ENCODE data around the gene ATIC. TPM values are rescaled to one million over a fixed set of nuclear protein-coding genes. Genes with fewer than 3 reads are reported as not detected.

Gene ATIC
- total RNA-seq, 1 experiment from 2014 or later: 285 TPM

GRCh38 chr2:215347878-215348277 is 36.0 kb downstream of the ATIC start:
- DNase-seq (ENCODE audit: low spot score): no peak
- no peak for ATAC-seq
- Mint-ChIP-seq H3K4me1 (no peaks in the 10 kb centered on the region), H3K4me3 (no peak overlapping the region), H3K27ac (no peak overlapping the region), H3K27me3 (ENCODE audit: low read depth) (no peaks in the 10 kb centered on the region), H3K36me3 (peaks cover 84% of the 10 kb centered on the region), H3K9me3 (no peaks in the 10 kb centered on the region)
- TF ChIP-seq EMX1 (CRISPR knock-in tag; IDR thresholded peaks at IDR 0.05): no peak
- no peak for TF ChIP-seq CDX4 (CRISPR knock-in tag; IDR thresholded peaks at IDR 0.05; ENCODE audit: borderline replicate concordance)
- no peak for TF ChIP-seq ATF3 (CRISPR knock-in tag; conservative IDR thresholded peaks at IDR 0.05)
- no peak for TF ChIP-seq ZNF121 (CRISPR knock-in tag; IDR thresholded peaks at IDR 0.05)
- no peak for TF ChIP-seq JUN (CRISPR knock-in tag; IDR thresholded peaks at IDR 0.05)
- TF ChIP-seq IRF1 (CRISPR knock-in tag; IDR thresholded peaks at IDR 0.05): no peak
- TF ChIP-seq CREM (CRISPR knock-in tag; IDR thresholded peaks at IDR 0.05): no peak
- ChIA-PET CTCF (no interaction called here), POLR2A (no interaction called here)

GRCh38 chr2:215352602-215353001 is 40.7 kb downstream of the ATIC start:
- CTCF ChIA-PET: no interaction called here
- H3K27me3 Mint-ChIP-seq (ENCODE audit: low read depth): no peaks in the 10 kb centered on the region
- ATAC-seq: no peak
- H3K4me1 Mint-ChIP-seq: 0 out of 2 replicates have a peak, but pooled peaks cover 4% of the 10 kb centered on the region
- no peak overlapping the region for H3K4me3 Mint-ChIP-seq
- no peak overlapping the region for H3K27ac Mint-ChIP-seq
- no peaks in the 10 kb centered on the region for H3K9me3 Mint-ChIP-seq
- H3K36me3 Mint-ChIP-seq: peaks cover 46% of the 10 kb centered on the region
- POLR2A ChIA-PET: no interaction called here
- no peak for DNase-seq (ENCODE audit: low spot score)
- no peak for TF ChIP-seq ELF4 (CRISPR knock-in tag; IDR thresholded peaks at IDR 0.05; ENCODE audit: low read depth)
- TF ChIP-seq NFYB (CRISPR knock-in tag; conservative IDR thresholded peaks at IDR 0.05; ENCODE audit: low read depth): no peak
- TF ChIP-seq ATF2 (CRISPR knock-in tag; IDR thresholded peaks at IDR 0.05; ENCODE audit: borderline replicate concordance, low read depth): no peak

GRCh38 chr2:215354771-215355695 is 43.2 kb downstream of the ATIC start:
- H3K4me3 Mint-ChIP-seq: no peak overlapping the region
- peaks cover 24% of the 10 kb centered on the region for H3K36me3 Mint-ChIP-seq
- H3K27me3 Mint-ChIP-seq (ENCODE audit: low read depth): no peaks in the 10 kb centered on the region
- H3K4me1 Mint-ChIP-seq: peaks cover 8% of the 10 kb centered on the region; the same call in 1 of the 2 replicates
- CTCF ChIA-PET: no interaction called here
- TF ChIP-seq GTF2I (CRISPR knock-in tag; conservative IDR thresholded peaks at IDR 0.05) (no peak), HMGA2 (CRISPR knock-in tag; IDR thresholded peaks at IDR 0.05) (no peak), FOXP4 (CRISPR knock-in tag; IDR thresholded peaks at IDR 0.05) (no peak), ZBTB43 (CRISPR knock-in tag; IDR thresholded peaks at IDR 0.05) (no peak), TP53 (CRISPR knock-in tag; IDR thresholded peaks at IDR 0.05) (no peak), CREB1 (CRISPR knock-in tag; IDR thresholded peaks at IDR 0.05) (no peak), ZNF219 (CRISPR knock-in tag; IDR thresholded peaks at IDR 0.05; ENCODE audit: borderline replicate concordance) (no peak), NFE2L1 (CRISPR knock-in tag; IDR thresholded peaks at IDR 0.05) (no peak)
- POLR2A ChIA-PET: no interaction called here
- DNase-seq (ENCODE audit: low spot score): no peak
- H3K27ac Mint-ChIP-seq: no peak overlapping the region
- H3K9me3 Mint-ChIP-seq: no peaks in the 10 kb centered on the region
- ATAC-seq: no peak
